SH-SY5Y (cell line): Measurements from ENCODE around the gene VPS26B.

Experiments used
- GATA2 ChIP-seq: IDR thresholded peaks from 2 replicates; pipeline ENCODE4 v1.6.1; 2011; ENCODE audit warnings: mild to moderate bottlenecking, low read depth, low read length
- GATA3 ChIP-seq: IDR thresholded peaks from 2 replicates; pipeline ENCODE4 v1.6.1; 2011; ENCODE audit warnings: low read depth, mild to moderate bottlenecking, low read length, moderate library complexity

VPS26B gene

GRCh38 chr11:134294664-134295063, 70.2 kb downstream of the VPS26B start:
- TF ChIP-seq GATA3, result no peak
- no peak for TF ChIP-seq GATA2
